GM12878 (cell line): ENCODE measurements around the gene PRUNE2. TPM values are rescaled to one million over a fixed set of nuclear protein-coding genes. Genes with fewer than 3 reads are reported as not detected.
A peak's percentile ranks its signal among the peaks of the same experiment; 100 is the strongest.

Source experiments
- ATAC-seq: fragments of 200-7000 bp; cut with Tn5 transposase; 3 replicates; pipeline ENCODE4 v1.9.1; 2020; ENCODE audit warnings: mild to moderate bottlenecking, moderate library complexity
- BruUV-seq: library from RNA; stranded (reverse); fragments of 400-500 nt; replicated peaks from 2 replicates; lab custom pipeline; 2021; lab: Mats Ljungman, UMichigan
- CTCF ChIA-PET: fragments of 300-600 bp; sonication (Branson Sonifier 250); formaldehyde crosslinking; extraction: SDS; loops from one replicate; lab custom pipeline; 2021; ENCODE audit warnings: inconsistent platforms; lab: Yijun Ruan, JAX
- POLR2A ChIA-PET: fragments of 350-600 bp; formaldehyde crosslinking; extraction: SDS; loops from one replicate; lab custom pipeline; 2021; ENCODE audit warnings: inconsistent platforms; lab: Charles Lee
- RAD21 ChIA-PET: fragments of 300-600 bp; sonication (Branson Sonifier 250); formaldehyde crosslinking; loops from one replicate; lab custom pipeline; 2023; ENCODE audit warnings: antibody characterized with exemption; ENCODE audit not compliant: unreplicated experiment; lab: Charles Lee
- SMC1A ChIA-PET: fragments of 300-600 bp; sonication (Branson Sonifier 250); formaldehyde crosslinking; loops from one replicate; lab custom pipeline; 2023; ENCODE audit not compliant: unreplicated experiment, uncharacterized antibody; lab: Charles Lee
- DNase-seq: peaks from one replicate; pipeline ENCODE4 v3.0.0-alpha.2; 2011; ENCODE audit warnings: low read depth, low spot score
- FAIRE-seq: peaks from 3 replicates; lab custom pipeline; 2011; peaks lifted over from hg19 to GRCh38; lab: Jason Lieb, UNC
- H2AFZ ChIP-seq: 2 replicates; pipeline ENCODE4 v1.6.0; 2011; ENCODE audit warnings: low read depth, low read length, control low read depth; ENCODE audit not compliant: control insufficient read depth
- H3K27ac ChIP-seq: 2 replicates; pipeline ENCODE4 v1.5.1; 2011; ENCODE audit warnings: control low read depth; ENCODE audit not compliant: control insufficient read depth, insufficient read depth
- H3K27me3 ChIP-seq, 2 experiments: replicated peaks in 1 of 2; 2 replicates each; pipeline versions ENCODE4 v1.6.0 to v1.6.1; 2011; ENCODE audit warnings: low read length in 1 of 2; ENCODE audit not compliant: control insufficient read depth in 2 of 2, insufficient read depth in 2 of 2
- H3K36me3 ChIP-seq, 2 experiments: 2 replicates each; pipeline ENCODE4 v1.5.1; 2011; ENCODE audit warnings: low read length in 1 of 2; ENCODE audit not compliant: control insufficient read depth in 2 of 2, insufficient read depth in 2 of 2
- H3K4me1 ChIP-seq: 2 replicates; pipeline ENCODE4 v1.6.1; 2011; ENCODE audit warnings: mild to moderate bottlenecking, low read length, moderate library complexity, mixed read lengths; ENCODE audit not compliant: control insufficient read depth, insufficient read depth
- H3K4me2 ChIP-seq: 2 replicates; pipeline ENCODE4 v1.6.0; 2011; ENCODE audit warnings: control low read depth; ENCODE audit not compliant: control insufficient read depth, insufficient read depth
- H3K4me3 ChIP-seq: fragments of 200-600 bp; sonication (generic); 2 replicates; pipeline ENCODE4 v1.5.1; 2016
- H3K79me2 ChIP-seq: 2 replicates; pipeline ENCODE4 v1.6.0; 2011; ENCODE audit warnings: low read length; ENCODE audit not compliant: control insufficient read depth, insufficient read depth
- H3K9ac ChIP-seq: 2 replicates; pipeline ENCODE4 v1.8.0; 2011; ENCODE audit warnings: low read length, control low read depth, mixed read lengths; ENCODE audit not compliant: control insufficient read depth, insufficient read depth
- H3K9me3 ChIP-seq: replicated peaks from 3 replicates; pipeline ENCODE4 v1.5.1; 2011; ENCODE audit warnings: mild to moderate bottlenecking, low read length; ENCODE audit not compliant: control insufficient read depth, insufficient read depth
- H4K20me1 ChIP-seq: 2 replicates; pipeline ENCODE4 v1.6.0; 2011; ENCODE audit not compliant: control insufficient read depth, insufficient read depth
- BHLHE40 ChIP-seq, 2 experiments: fragments of 450-650 bp in 1 of 2; IDR thresholded peaks; 2 replicates each; pipeline ENCODE4 v1.6.1; 2011 to 2017; ENCODE audit warnings: low read depth in 2 of 2, borderline replicate concordance in 1 of 2, improper control_type of control experiment in 1 of 2, low read length in 1 of 2, mild to moderate bottlenecking in 1 of 2
- BMI1 ChIP-seq: fragments of 450-650 bp; IDR thresholded peaks from 2 replicates; pipeline ENCODE4 v1.6.1; 2016; ENCODE audit warnings: mild to moderate bottlenecking, moderate library complexity, borderline replicate concordance
- DPF2 ChIP-seq: fragments of 450-650 bp; IDR thresholded peaks from 2 replicates; pipeline ENCODE4 v1.6.1; 2017; ENCODE audit warnings: mild to moderate bottlenecking
- EP300 ChIP-seq, 2 experiments: fragments of 150-350 bp in 1 of 2; IDR thresholded peaks; 2 replicates each; pipeline ENCODE4 v1.6.1; 2011 to 2012; ENCODE audit warnings: low read depth in 2 of 2, low read length in 2 of 2, borderline replicate concordance in 1 of 2, improper control_type of control experiment in 1 of 2, inconsistent platforms in 1 of 2; ENCODE audit not compliant: control insufficient read depth in 1 of 2
- KLF5 ChIP-seq: fragments of 450-650 bp; IDR thresholded peaks from 2 replicates; pipeline ENCODE4 v1.6.1; 2014; ENCODE audit warnings: mild to moderate bottlenecking; ENCODE audit not compliant: partially characterized antibody
- MAX ChIP-seq: IDR thresholded peaks from 2 replicates; pipeline ENCODE4 v1.6.1; 2012; ENCODE audit warnings: low read depth, low read length, improper control_type of control experiment
- PML ChIP-seq: IDR thresholded peaks from 2 replicates; pipeline ENCODE4 v1.6.1; 2012; ENCODE audit warnings: low read length, inconsistent platforms
- RAD21 ChIP-seq: IDR thresholded peaks from 2 replicates; pipeline ENCODE4 v1.6.1; 2011; ENCODE audit warnings: mild to moderate bottlenecking, low read depth, low read length, moderate library complexity; ENCODE audit not compliant: insufficient read depth
- RB1 ChIP-seq: fragments of 450-650 bp; formaldehyde crosslinking; IDR thresholded peaks from 2 replicates; pipeline ENCODE4 v1.6.1; 2017; ENCODE audit warnings: mild to moderate bottlenecking, borderline replicate concordance
- RFX5 ChIP-seq: IDR thresholded peaks from 2 replicates; pipeline ENCODE4 v1.6.1; 2011; ENCODE audit warnings: low read depth, low read length, improper control_type of control experiment
- RUNX3 ChIP-seq: IDR thresholded peaks from 2 replicates; pipeline ENCODE4 v1.6.1; 2012; ENCODE audit warnings: low read length, inconsistent platforms
- SMAD1 ChIP-seq: fragments of 450-650 bp; IDR thresholded peaks from 2 replicates; pipeline ENCODE4 v1.6.1; 2018; ENCODE audit warnings: mild to moderate bottlenecking, low read depth; ENCODE audit not compliant: partially characterized antibody
- SMC3 ChIP-seq: IDR thresholded peaks from 2 replicates; pipeline ENCODE4 v1.6.1; 2011; ENCODE audit warnings: low read length, improper control_type of control experiment, borderline replicate concordance
- SREBF1 ChIP-seq: IDR thresholded peaks from 2 replicates; pipeline ENCODE4 v1.6.1; 2012; ENCODE audit warnings: mild to moderate bottlenecking, low read length
- TCF12 ChIP-seq: IDR thresholded peaks from 2 replicates; pipeline ENCODE4 v1.6.1; 2011; ENCODE audit warnings: low read depth, mild to moderate bottlenecking, low read length
- YY1 ChIP-seq: IDR thresholded peaks from 2 replicates; pipeline ENCODE4 v1.6.1; 2011; ENCODE audit warnings: low read depth, mild to moderate bottlenecking, low read length
- ZBTB33 ChIP-seq: fragments of 450-650 bp; IDR thresholded peaks from 2 replicates; pipeline ENCODE4 v1.6.1; 2017; ENCODE audit warnings: mild to moderate bottlenecking
- WGBS: methylation state at CpG from one replicate; pipeline ENCODE4 v1.1.6; 2016; ENCODE audit warnings: low lambda C conversion rate; ENCODE audit not compliant: insufficient replicate concordance, insufficient coverage; ENCODE audit errors: missing lambda C conversion rate; 5-methylcytosine and 5-hydroxymethylcytosine counted together
- in situ Hi-C: fragments of 300-500 bp; cut with MboI; formaldehyde crosslinking; loops from 9 replicates; pipeline ENCODE4 v1.14.3; 2018; ENCODE audit warnings: mixed read lengths
- intact Hi-C: fragments of 100-400 bp; cut with micrococcal nuclease; formaldehyde crosslinking; loops from one replicate; pipeline ENCODE4 v1.14.2; 2022; ENCODE audit not compliant: unreplicated experiment
- polyA plus RNA-seq, 11 experiments: library from polyadenylated mRNA; depleted of rRNA in 4 of 11; unstranded in 6 of 11; stranded (reverse) in 5 of 11; fragments of >200 nt; fragmentation: Nextera tagmentation in 4 of 11; fragmentation: Illumina TruSeq in 1 of 11; extraction: Ambion mirVana in 4 of 11; extraction: Trizol in 1 of 11; gene quantifications; 1 replicate in 1 of 11; 2 replicates in 10 of 11; pipeline versions ENCODE4 v1.2.1 to v1.2.3, GENCODE V29; 2011 to 2016; ENCODE audit warnings: inconsistent platforms in 2 of 11, missing spikeins in 2 of 11, low read depth in 1 of 11
- total RNA-seq, 4 experiments: library from RNA; depleted of rRNA in 3 of 4; stranded (reverse); fragments of >200 nt in 3 of 4; fragmentation: Illumina TruSeq in 1 of 4; extraction: Trizol in 1 of 4; gene quantifications; 2 replicates each; pipeline versions ENCODE4 v1.2.1 to v1.2.3, GENCODE V29; 2013 to 2021
- TF ChIP-seq, protein P1 (sequence below), 3 experiments: IDR thresholded peaks in 2 of 3; conservative IDR thresholded peaks in 1 of 3; 2 replicates each; pipeline ENCODE4 v1.5.1; 2011; ENCODE audit warnings: low read depth in 3 of 3, low read length in 3 of 3, mild to moderate bottlenecking in 3 of 3, control low read depth in 2 of 3, moderate library complexity in 2 of 3, inconsistent platforms in 1 of 3, mixed read lengths in 1 of 3; ENCODE audit not compliant: control insufficient read depth in 2 of 3, insufficient read depth in 1 of 3; ENCODE audit errors: extremely low read depth in 1 of 3

PRUNE2 gene
- total and polyA plus RNA-seq, 10 of the 15 experiments (the other 5 are each of a cell fraction or from before 2014, with no cell fraction given) = 0.07 to 0.63 (median 0.25) TPM

- Histone ChIP-seq H3K79me2 (no peaks in the 10 kb centered on the region), H3K9ac (no peak overlapping the region), H3K27ac (no peak overlapping the region), H4K20me1 (no peaks in the 10 kb centered on the region), H3K9me3 (no peaks in the 10 kb centered on the region), H3K4me3 (no peak overlapping the region), H3K27me3 (0 out of 4 replicates have a peak, but pooled peaks cover 0 to 2% of the 10 kb centered on the region in 2 experiments), H3K4me1 (no peaks in the 10 kb centered on the region; the same call in 1 of the 2 replicates), H3K4me2 (no peak overlapping the region), H2AFZ (no peak overlapping the region), H3K36me3 (no peaks in the 10 kb centered on the region)
- ChIA-PET RAD21 (interaction anchor here (0.6 to 2.2 kb wide), 7 partner anchors 9 to 265 kb away, joined by 3 to 12 read pairs (median 4); partner anchors contain the start of genes GCNT1 and RFK), POLR2A (no interaction called here), CTCF (interaction anchor here (0.6 to 2.3 kb wide), 23 partner anchors 10 to 684 kb away, joined by 3 to 30 read pairs (median 4); no protein-coding TSS in a partner anchor), SMC1A (interaction anchor here (0.6 to 2.1 kb wide), 7 partner anchors 65 to 264 kb away, joined by 3 to 33 read pairs (median 4); partner anchors contain the start of gene RFK)
- FAIRE-seq (peak; percentile 84), ATAC-seq (peak; percentile 93), DNase-seq (no peak)
- intact Hi-C loops = loop anchor here (1.0 to 5.0 kb wide), 2 partner anchors 211 to 256 kb away; no protein-coding TSS in a partner anchor
- WGBS = 48% methylated on average over 6 of the region's 6 CpGs
- in situ Hi-C loops = loop anchor here (5.0 kb wide), 1 partner anchor 211 kb away; no protein-coding TSS in a partner anchor
- no TSS peak for BruUV-seq
- TF ChIP-seq RAD21 (peak; percentile 90), YY1 (peak; percentile 31; the same call in 1 of the 2 replicates), RUNX3 (no peak), SREBF1 (no peak), RB1 (no peak), KLF5 (no peak), TCF12 (no peak), MAX (no peak), RFX5 (no peak), BMI1 (no peak), DPF2 (no peak), BHLHE40 (IDR thresholded peaks at IDR 0.05; ENCODE audit: borderline replicate concordance in 1 of 2, low read depth in 2 of 2, low read length in 1 of 2) (no peak), ZBTB33 (no peak), SMAD1 (no peak), PML (no peak), EP300 (IDR thresholded peaks at IDR 0.05; ENCODE audit: borderline replicate concordance in 1 of 2, control insufficient read depth in 1 of 2, low read depth in 2 of 2, low read length in 2 of 2) (no peak), SMC3 (peak; percentile 83; the same call in 1 of the 2 replicates)
- TF ChIP-seq, protein P1, sequence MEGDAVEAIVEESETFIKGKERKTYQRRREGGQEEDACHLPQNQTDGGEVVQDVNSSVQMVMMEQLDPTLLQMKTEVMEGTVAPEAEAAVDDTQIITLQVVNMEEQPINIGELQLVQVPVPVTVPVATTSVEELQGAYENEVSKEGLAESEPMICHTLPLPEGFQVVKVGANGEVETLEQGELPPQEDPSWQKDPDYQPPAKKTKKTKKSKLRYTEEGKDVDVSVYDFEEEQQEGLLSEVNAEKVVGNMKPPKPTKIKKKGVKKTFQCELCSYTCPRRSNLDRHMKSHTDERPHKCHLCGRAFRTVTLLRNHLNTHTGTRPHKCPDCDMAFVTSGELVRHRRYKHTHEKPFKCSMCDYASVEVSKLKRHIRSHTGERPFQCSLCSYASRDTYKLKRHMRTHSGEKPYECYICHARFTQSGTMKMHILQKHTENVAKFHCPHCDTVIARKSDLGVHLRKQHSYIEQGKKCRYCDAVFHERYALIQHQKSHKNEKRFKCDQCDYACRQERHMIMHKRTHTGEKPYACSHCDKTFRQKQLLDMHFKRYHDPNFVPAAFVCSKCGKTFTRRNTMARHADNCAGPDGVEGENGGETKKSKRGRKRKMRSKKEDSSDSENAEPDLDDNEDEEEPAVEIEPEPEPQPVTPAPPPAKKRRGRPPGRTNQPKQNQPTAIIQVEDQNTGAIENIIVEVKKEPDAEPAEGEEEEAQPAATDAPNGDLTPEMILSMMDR (IDR thresholded peaks at IDR 0.05 in 2 of 3, conservative IDR thresholded peaks at IDR 0.05 in 1 of 3; ENCODE audit: control insufficient read depth in 2 of 3, extremely low read depth in 1 of 3, insufficient read depth in 1 of 3, low read depth in 3 of 3, low read length in 3 of 3) = peak; percentile 39 to 73 (median 72); a peak in 5 of 6 replicates
Observed at GRCh38 chr9:76658510-76659231, 247.2 kb downstream of the PRUNE2 start.
